C1 segment of cervical spinal cord (tissue), 14 donors: ENCODE results near the gene KRT81.
"Not testable (repeated sequence)": the region's sequence is repeated elsewhere in the genome, so short reads cannot be mapped to it uniquely, and the experiment has no call there.

Experiments used
- DNase-seq, 14 donors: peaks; one replicate each; lab custom pipeline; 2025; lab: John Stamatoyannopoulos, UW

The KRT81 gene

GRCh38 chr12:52254180-52254964 is 37.0 kb downstream of the KRT81 start:
- DNase-seq: no peak

- DNase-seq: no peak
Measured at GRCh38 chr12:52253391-52254179, 37.7 kb downstream of the KRT81 start.

- no peak for DNase-seq
Measured at GRCh38 chr12:52252728-52253343, 38.5 kb downstream of the KRT81 start.

GRCh38 chr12:52252175-52252615 is 39.1 kb downstream of the KRT81 start:
- DNase-seq: not testable (repeated sequence)

GRCh38 chr12:52251367-52252051 is 39.8 kb downstream of the KRT81 start:
- no peak for DNase-seq

GRCh38 chr12:52250048-52250990 is 41.0 kb downstream of the KRT81 start:
- no peak for DNase-seq

- DNase-seq: no peak
Measured at GRCh38 chr12:52249511-52250047, 41.8 kb downstream of the KRT81 start.

GRCh38 chr12:52248541-52249461 is 42.5 kb downstream of the KRT81 start:
- DNase-seq: peak in 10 of 14 donors; percentile 18 to 76 (median 60)

GRCh38 chr12:52247622-52248540 is 43.5 kb downstream of the KRT81 start:
- no peak for DNase-seq

GRCh38 chr12:52246720-52247621 is 44.4 kb downstream of the KRT81 start:
- DNase-seq: peak in 1 of 14 donors; percentile 60

GRCh38 chr12:52245962-52246569 is 45.3 kb downstream of the KRT81 start:
- no peak for DNase-seq

GRCh38 chr12:52245259-52245961 is 45.9 kb downstream of the KRT81 start:
- no peak for DNase-seq

GRCh38 chr12:52244615-52244994 is 46.7 kb downstream of the KRT81 start:
- no peak for DNase-seq

- DNase-seq: peak in 1 of 14 donors; percentile 61
Measured at GRCh38 chr12:52243856-52244614, 47.3 kb downstream of the KRT81 start.

GRCh38 chr12:52243259-52243855 is 48.0 kb downstream of the KRT81 start:
- DNase-seq: no peak
